Ovary (tissue), 9 donors: ENCODE results near the gene CAMKMT. TPM values are rescaled to one million over a fixed set of nuclear protein-coding genes. Genes with fewer than 3 reads are reported as not detected.

Source experiments
- DNase-seq, 5 donors: peaks; one replicate each; pipeline ENCODE4 v3.0.0-alpha.2; 2019 to 2020
- H3K27ac ChIP-seq, 2 donors: fragments of 200-600 bp; one replicate each; pipeline versions ENCODE4 v1.5.1 to v1.8.0; 2019 to 2022
- H3K27me3 ChIP-seq: fragments of 200-600 bp; one replicate; pipeline ENCODE4 v1.8.0; 2022
- H3K36me3 ChIP-seq: fragments of 200-600 bp; sonication (generic); one replicate; pipeline ENCODE4 v1.5.1; 2019
- H3K4me1 ChIP-seq: one replicate; pipeline ENCODE4 v1.8.1; 2013; ENCODE audit warnings: mild to moderate bottlenecking, moderate library complexity; ENCODE audit not compliant: insufficient read depth
- H3K4me3 ChIP-seq: fragments of 200-600 bp; sonication (generic); one replicate; pipeline ENCODE4 v1.5.1; 2017
- H3K9me3 ChIP-seq, 2 donors: fragments of 200-600 bp in 1 of 2; sonication (generic) in 1 of 2; one replicate each; pipeline versions ENCODE4 v1.5.1 to v1.8.1; 2013 to 2019; ENCODE audit warnings: mild to moderate bottlenecking in 1 of 2, moderate library complexity in 1 of 2
- CTCF ChIP-seq, 3 donors: fragments of 450-650 bp in 2 of 3; fragments of 200-600 bp in 1 of 3; IDR thresholded peaks; one replicate each; pipeline versions ENCODE4 v1.5.1 to v1.8.0; 2016 to 2022; ENCODE audit warnings: antibody characterized with exemption in 3 of 3, mild to moderate bottlenecking in 1 of 3
- EP300 ChIP-seq: sonication (generic); formaldehyde crosslinking; IDR thresholded peaks from one replicate; pipeline ENCODE4 v1.6.1; 2017; ENCODE audit warnings: antibody characterized with exemption
- POLR2A ChIP-seq: fragments of 450-650 bp; IDR thresholded peaks from one replicate; pipeline ENCODE4 v1.6.1; 2017; ENCODE audit warnings: antibody characterized with exemption, mild to moderate bottlenecking, moderate library complexity
- WGBS, 3 donors: extraction: QIAGEN DNeasy Blood & Tissue Kit in 1 of 3; methylation state at CpG; one replicate each; pipeline versions ENCODE4 v1.1.5 to v1.1.7; 2013 to 2017; 5-methylcytosine and 5-hydroxymethylcytosine counted together
- intact Hi-C, 4 donors: fragments of 100-400 bp; cut with DNase I; formaldehyde crosslinking; loops; one replicate each; pipeline versions ENCODE4 v1.11.0 to v1.15.1; 2022 to 2023
- polyA plus RNA-seq, 2 donors: library from polyadenylated mRNA; stranded (reverse); fragments of 200-250 nt in 1 of 2; fragments of 350-450 nt in 1 of 2; fragmentation: Illumina TruSeq in 1 of 2; extraction: RNeasy Lipid Tissue Mini Kit (QIAGEN cat#74804) in 1 of 2; gene quantifications; one replicate each; pipeline ENCODE4 v1.2.3, GENCODE V29; 2013 to 2014
- total RNA-seq, 7 donors: library from RNA; depleted of rRNA in 2 of 7; stranded (reverse); fragments of >200 nt in 2 of 7; fragmentation: NEBNext Ultra II Directional in 3 of 7; extraction: Animal tissue kit (Norgen Biotek cat#: 25700) in 3 of 7; gene quantifications; one replicate each; pipeline versions ENCODE4 v1.1.0 to v1.2.4, GENCODE V29; 2016 to 2023
- donor health status: DM: no; HTN: no; CAD: no; lungs with moderate emphysema.
- donor health status: DM: no; HTN: no; CAD: no.
- donor health status: Bipolar disorder and iron deficiency.
- donor health status: DM: yes; HTN: yes; CAD: no.
- donor health status: DM: no; HTN: no; CAD: no.
- donor health status: DM: yes; HTN: yes; CAD: no.

Gene CAMKMT
- total and polyA plus RNA-seq, 9 donors, result 3.5 to 10.7 (median 8.9) TPM

- no peak for DNase-seq
- Histone ChIP-seq H3K4me1 (no peaks in the 10 kb centered on the region), H3K27me3 (no peaks in the 10 kb centered on the region), H3K9me3 (no peaks in the 10 kb centered on the region), H3K36me3 (no peaks in the 10 kb centered on the region), H3K27ac (no peak overlapping the region), H3K4me3 (no peak overlapping the region)
- TF ChIP-seq POLR2A, result no peak
- no peak for TF ChIP-seq CTCF (IDR thresholded peaks at IDR 0.05)
- no peak for TF ChIP-seq EP300
- 67 to 73% (median 70%) methylated on average over 2 of the region's 2 CpGs for WGBS, 3 donors
- intact Hi-C loops, result no loop called here
Measured at GRCh38 chr2:44656460-44656859, 294.7 kb downstream of the CAMKMT start.

- no peaks in the 10 kb centered on the region for H3K27me3 ChIP-seq
- WGBS, 3 donors, result 18 to 24% (median 21%) methylated on average over 1 of the region's 1 CpG
- H3K4me1 ChIP-seq, result no peaks in the 10 kb centered on the region
- no peak overlapping the region for H3K4me3 ChIP-seq
- H3K36me3 ChIP-seq, result no peaks in the 10 kb centered on the region
- TF ChIP-seq CTCF (IDR thresholded peaks at IDR 0.05), result no peak
- no peak for TF ChIP-seq EP300
- no peak overlapping the region for H3K27ac ChIP-seq
- no peak for DNase-seq
- H3K9me3 ChIP-seq, result no peaks in the 10 kb centered on the region
- intact Hi-C loops, result no loop called here
Measured at GRCh38 chr2:44663471-44664073, 301.8 kb downstream of the CAMKMT start.

GRCh38 chr2:44668336-44668735, 306.6 kb downstream of the CAMKMT start:
- DNase-seq, result no peak
- no peaks in the 10 kb centered on the region for H3K4me1 ChIP-seq
- no peaks in the 10 kb centered on the region for H3K36me3 ChIP-seq
- H3K9me3 ChIP-seq, result no peaks in the 10 kb centered on the region
- TF ChIP-seq EP300, result no peak
- TF ChIP-seq POLR2A, result no peak
- TF ChIP-seq CTCF (IDR thresholded peaks at IDR 0.05), result no peak
- H3K4me3 ChIP-seq, result no peak overlapping the region
- H3K27ac ChIP-seq, result no peak overlapping the region
- 72 to 79% (median 74%) methylated on average over 5 of the region's 5 CpGs for WGBS, 3 donors
- intact Hi-C loops, result no loop called here
- H3K27me3 ChIP-seq, result no peaks in the 10 kb centered on the region

- 88 to 94% (median 90%) methylated on average over 2 of the region's 2 CpGs for whole genome bisulfite sequencing, 3 donors
- no peak for DNase-seq
- H3K4me1 ChIP-seq, result no peaks in the 10 kb centered on the region
- TF ChIP-seq EP300 (no peak), CTCF (IDR thresholded peaks at IDR 0.05) (no peak), POLR2A (no peak)
- H3K27me3 ChIP-seq, result no peaks in the 10 kb centered on the region
- no peaks in the 10 kb centered on the region for H3K9me3 ChIP-seq
- intact Hi-C loops, result no loop called here
- H3K36me3 ChIP-seq, result no peaks in the 10 kb centered on the region
- H3K4me3 ChIP-seq, result no peak overlapping the region
- H3K27ac ChIP-seq, result no peak overlapping the region
Measured at GRCh38 chr2:44671276-44671675, 309.5 kb downstream of the CAMKMT start.
